NB4 (cell line): Measurements from ENCODE around the gene MACROD2.

ENCODE experiments used
- POLR2A ChIP-seq: IDR thresholded peaks from 2 replicates; pipeline ENCODE4 v1.6.1; 2011; ENCODE audit warnings: mild to moderate bottlenecking; ENCODE audit not compliant: insufficient read length; ENCODE audit errors: extremely low read depth
- TF ChIP-seq, protein P1 (sequence below): IDR thresholded peaks from one replicate; pipeline ENCODE4 v1.5.1; 2012; ENCODE audit warnings: low read depth, low read length

GRCh38 chr20:13990465-13990864, 4.9 kb upstream of the MACROD2 start, which contains the start of gene SEL1L2:
- TF ChIP-seq, protein P1, sequence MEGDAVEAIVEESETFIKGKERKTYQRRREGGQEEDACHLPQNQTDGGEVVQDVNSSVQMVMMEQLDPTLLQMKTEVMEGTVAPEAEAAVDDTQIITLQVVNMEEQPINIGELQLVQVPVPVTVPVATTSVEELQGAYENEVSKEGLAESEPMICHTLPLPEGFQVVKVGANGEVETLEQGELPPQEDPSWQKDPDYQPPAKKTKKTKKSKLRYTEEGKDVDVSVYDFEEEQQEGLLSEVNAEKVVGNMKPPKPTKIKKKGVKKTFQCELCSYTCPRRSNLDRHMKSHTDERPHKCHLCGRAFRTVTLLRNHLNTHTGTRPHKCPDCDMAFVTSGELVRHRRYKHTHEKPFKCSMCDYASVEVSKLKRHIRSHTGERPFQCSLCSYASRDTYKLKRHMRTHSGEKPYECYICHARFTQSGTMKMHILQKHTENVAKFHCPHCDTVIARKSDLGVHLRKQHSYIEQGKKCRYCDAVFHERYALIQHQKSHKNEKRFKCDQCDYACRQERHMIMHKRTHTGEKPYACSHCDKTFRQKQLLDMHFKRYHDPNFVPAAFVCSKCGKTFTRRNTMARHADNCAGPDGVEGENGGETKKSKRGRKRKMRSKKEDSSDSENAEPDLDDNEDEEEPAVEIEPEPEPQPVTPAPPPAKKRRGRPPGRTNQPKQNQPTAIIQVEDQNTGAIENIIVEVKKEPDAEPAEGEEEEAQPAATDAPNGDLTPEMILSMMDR = no peak
- no peak for TF ChIP-seq POLR2A
